H9 (cell line): ENCODE results near the gene NFKB1. TPM values are rescaled to one million over a fixed set of nuclear protein-coding genes. Genes with fewer than 3 reads are reported as not detected.

Experiments
- DNase-seq: peaks from one replicate; pipeline ENCODE4 v3.0.0-alpha.2; 2017
- H2AFZ ChIP-seq: one replicate; pipeline ENCODE4 v1.6.1; 2013; ENCODE audit warnings: mild to moderate bottlenecking, low read length, control low read depth, moderate library complexity
- H2AK5ac ChIP-seq: 2 replicates; pipeline ENCODE4 v1.6.1; 2013; ENCODE audit warnings: low read length, control low read depth, mixed read lengths; ENCODE audit not compliant: insufficient read length
- H2BK120ac ChIP-seq: one replicate; pipeline ENCODE4 v1.6.1; 2013; ENCODE audit warnings: low read depth, mild to moderate bottlenecking, low read length, control low read depth, inconsistent platforms; ENCODE audit not compliant: poor library complexity, severe bottlenecking
- H2BK12ac ChIP-seq: 2 replicates; pipeline ENCODE4 v1.6.1; 2013; ENCODE audit warnings: low read length, control low read depth, mixed read lengths, low read depth; ENCODE audit not compliant: insufficient read length
- H2BK15ac ChIP-seq: 2 replicates; pipeline ENCODE4 v1.6.1; 2013; ENCODE audit warnings: low read depth, low read length, control low read depth
- H2BK20ac ChIP-seq: one replicate; pipeline ENCODE4 v1.6.1; 2013; ENCODE audit warnings: low read depth, mild to moderate bottlenecking, low read length, control low read depth, inconsistent platforms; ENCODE audit not compliant: poor library complexity, severe bottlenecking
- H2BK5ac ChIP-seq: 2 replicates; pipeline ENCODE4 v1.6.1; 2013; ENCODE audit warnings: low read length, control low read depth, mixed read lengths; ENCODE audit not compliant: insufficient read length
- H3K14ac ChIP-seq: 2 replicates; pipeline ENCODE4 v1.6.1; 2013; ENCODE audit warnings: low read length, control low read depth; ENCODE audit not compliant: insufficient read depth
- H3K18ac ChIP-seq: 2 replicates; pipeline ENCODE4 v1.6.1; 2013; ENCODE audit warnings: low read depth, mild to moderate bottlenecking, mixed read lengths, low read length, control low read depth; ENCODE audit not compliant: insufficient read length
- H3K23ac ChIP-seq: 2 replicates; pipeline ENCODE4 v1.6.1; 2013; ENCODE audit warnings: low read length, control low read depth, mixed read lengths, low read depth; ENCODE audit not compliant: insufficient read length
- H3K23me2 ChIP-seq: 2 replicates; pipeline ENCODE4 v1.6.1; 2013; ENCODE audit warnings: low read depth, mild to moderate bottlenecking, mixed read lengths, low read length, control low read depth; ENCODE audit not compliant: insufficient read length, poor library complexity, severe bottlenecking
- H3K27ac ChIP-seq: 2 replicates; pipeline ENCODE4 v1.5.1; 2013; ENCODE audit warnings: low read length, control low read depth, mixed read lengths, low read depth; ENCODE audit not compliant: insufficient read length
- H3K27me3 ChIP-seq: 2 replicates; pipeline ENCODE4 v1.6.1; 2013; ENCODE audit warnings: low read length, control low read depth, inconsistent platforms; ENCODE audit not compliant: insufficient read depth
- H3K4ac ChIP-seq: 2 replicates; pipeline ENCODE4 v1.6.1; 2013; ENCODE audit warnings: low read depth, mild to moderate bottlenecking, control low read depth, inconsistent platforms, low read length, moderate library complexity
- H3K4me1 ChIP-seq: 2 replicates; pipeline ENCODE4 v1.6.1; 2013; ENCODE audit warnings: low read length, control low read depth, inconsistent platforms; ENCODE audit not compliant: insufficient read depth
- H3K4me2 ChIP-seq: 2 replicates; pipeline ENCODE4 v1.6.1; 2013; ENCODE audit warnings: low read length, control low read depth, mixed read lengths; ENCODE audit not compliant: insufficient read length, insufficient read depth
- H3K56ac ChIP-seq: 2 replicates; pipeline ENCODE4 v1.6.1; 2013; ENCODE audit warnings: low read depth, mild to moderate bottlenecking, mixed read lengths, low read length, control low read depth; ENCODE audit not compliant: insufficient read length
- H3K79me1 ChIP-seq: 2 replicates; pipeline ENCODE4 v1.6.1; 2013; ENCODE audit warnings: low read depth, mild to moderate bottlenecking, moderate library complexity, low read length, control low read depth, inconsistent platforms; ENCODE audit not compliant: insufficient read depth, poor library complexity, severe bottlenecking
- H3K79me2 ChIP-seq: 2 replicates; pipeline ENCODE4 v1.6.1; 2013; ENCODE audit warnings: low read length, control low read depth, inconsistent platforms; ENCODE audit not compliant: insufficient read depth
- H3K9ac ChIP-seq: 2 replicates; pipeline ENCODE4 v1.6.1; 2013; ENCODE audit warnings: low read length, control low read depth, mixed read lengths; ENCODE audit not compliant: insufficient read length; ENCODE audit errors: extremely low read depth
- H3K9me3 ChIP-seq: one replicate; pipeline ENCODE4 v1.6.1; 2013; ENCODE audit warnings: low read depth, low read length, inconsistent platforms; ENCODE audit not compliant: control insufficient read depth
- H3T11ph ChIP-seq: one replicate; pipeline ENCODE4 v1.6.1; 2013; ENCODE audit warnings: mild to moderate bottlenecking, low read length, control low read depth, inconsistent platforms
- H4K20me1 ChIP-seq: one replicate; pipeline ENCODE4 v1.6.1; 2013; ENCODE audit not compliant: control insufficient read depth, insufficient read length, insufficient read depth
- H4K5ac ChIP-seq: 2 replicates; pipeline ENCODE4 v1.6.1; 2013; ENCODE audit warnings: low read depth, mild to moderate bottlenecking, mixed read lengths, low read length, control low read depth; ENCODE audit not compliant: insufficient read length
- H4K8ac ChIP-seq: replicated peaks from 2 replicates; pipeline ENCODE4 v1.6.1; 2013; ENCODE audit warnings: low read length, control low read depth, mixed read lengths, low read depth; ENCODE audit not compliant: insufficient read length
- H4K91ac ChIP-seq: 2 replicates; pipeline ENCODE4 v1.6.1; 2013; ENCODE audit warnings: low read depth, mild to moderate bottlenecking, moderate library complexity, mixed read lengths, low read length, control low read depth; ENCODE audit not compliant: insufficient read length
- H3K27ac Mint-ChIP-seq, 3 experiments: 2 replicates in 2 of 3; 3 replicates in 1 of 3; pipeline ENCODE4 v1.8.0; 2020 to 2021; ENCODE audit warnings: mixed read lengths in 3 of 3, mild to moderate bottlenecking in 1 of 3, moderate library complexity in 1 of 3
- H3K27me3 Mint-ChIP-seq: 2 replicates; pipeline ENCODE4 v1.8.0; 2021; ENCODE audit warnings: low read depth, mild to moderate bottlenecking, moderate library complexity, mixed read lengths
- H3K36me3 Mint-ChIP-seq, 3 experiments: 2 replicates in 2 of 3; 3 replicates in 1 of 3; pipeline ENCODE4 v1.8.0; 2020 to 2021; ENCODE audit warnings: low read depth in 3 of 3, mixed read lengths in 3 of 3; ENCODE audit not compliant: insufficient read depth in 1 of 3
- H3K4me1 Mint-ChIP-seq, 2 experiments: 2 replicates each; pipeline ENCODE4 v1.8.0; 2020; ENCODE audit warnings: mixed read lengths in 2 of 2
- H3K4me3 Mint-ChIP-seq, 2 experiments: 2 replicates in 1 of 2; 3 replicates in 1 of 2; pipeline ENCODE4 v1.8.0; 2020 to 2021; ENCODE audit warnings: mild to moderate bottlenecking in 2 of 2, mixed read lengths in 2 of 2, moderate library complexity in 1 of 2
- H3K9me3 Mint-ChIP-seq, 2 experiments: 2 replicates in 1 of 2; 3 replicates in 1 of 2; pipeline ENCODE4 v1.8.0; 2020; ENCODE audit warnings: mild to moderate bottlenecking in 2 of 2, mixed read lengths in 2 of 2, moderate library complexity in 1 of 2
- CTCF ChIP-seq: fragments of 200-600 bp; sonication (generic); conservative IDR thresholded peaks from 3 replicates; pipeline ENCODE4 v1.8.0; 2021; ENCODE audit warnings: antibody characterized with exemption, mild to moderate bottlenecking
- WGBS: extraction: QIAGEN DNeasy Blood & Tissue Kit; methylation state at CpG from one replicate; pipeline ENCODE4 v1.1.7; 2013; ENCODE audit warnings: missing lambda C conversion rate, low lambda C conversion rate, mixed read lengths; ENCODE audit not compliant: insufficient read length; ENCODE audit errors: extremely low coverage; 5-methylcytosine and 5-hydroxymethylcytosine counted together
- total RNA-seq: library from RNA; stranded (reverse); gene quantifications from 2 replicates; pipeline ENCODE4 v1.2.1, GENCODE V29; 2021

NFKB1 gene
- total RNA-seq, 1 experiment from 2014 or later, result 5.7 TPM

- Mint-ChIP-seq H3K4me1 (no peaks in the 10 kb centered on the region), H3K36me3 (no peaks in the 10 kb centered on the region), H3K9me3 (no peaks in the 10 kb centered on the region), H3K27me3 (no peaks in the 10 kb centered on the region), H3K4me3 (no peak overlapping the region), H3K27ac (no peak overlapping the region)
- H3K56ac ChIP-seq, result no peak overlapping the region
- no CpG with 5 or more reads among the region's 2 CpGs for WGBS
- no peaks in the 10 kb centered on the region for H3K79me2 ChIP-seq
- no peak overlapping the region for H3T11ph ChIP-seq
- no peak overlapping the region for H2AFZ ChIP-seq
- H3K18ac ChIP-seq, result no peak overlapping the region
- H3K23ac ChIP-seq, result no peak overlapping the region
- no peaks in the 10 kb centered on the region for H3K79me1 ChIP-seq
- no peak overlapping the region for H4K91ac ChIP-seq
- no peak overlapping the region for H3K27ac ChIP-seq
- H3K4me2 ChIP-seq, result no peak overlapping the region
- H4K8ac ChIP-seq, result no peak overlapping the region
- no peak for DNase-seq
- no peaks in the 10 kb centered on the region for H4K20me1 ChIP-seq
- H2BK120ac ChIP-seq, result no peak overlapping the region
- no peak overlapping the region for H4K5ac ChIP-seq
- H3K4me1 ChIP-seq, result no peaks in the 10 kb centered on the region
- H2AK5ac ChIP-seq, result no peak overlapping the region
- H2BK12ac ChIP-seq, result no peak overlapping the region
- H3K9me3 ChIP-seq, result no peaks in the 10 kb centered on the region
- H2BK20ac ChIP-seq, result no peak overlapping the region
- H3K9ac ChIP-seq, result no peak overlapping the region
- no peak for TF ChIP-seq CTCF
- no peak overlapping the region for H3K14ac ChIP-seq
- no peak overlapping the region for H2BK15ac ChIP-seq
- no peak overlapping the region for H3K4ac ChIP-seq
- H3K27me3 ChIP-seq, result no peaks in the 10 kb centered on the region
- no peaks in the 10 kb centered on the region for H3K23me2 ChIP-seq
- no peak overlapping the region for H2BK5ac ChIP-seq
These were observed 36.1 kb downstream of the NFKB1 start for GRCh38 chr4:102537269-102537668.
